ENCODE measurements around the gene EIF4G3.

- TF ChIP-seq ZFP3 (CRISPR knock-in tag; IDR thresholded peaks at IDR 0.05) (no peak), ZFP30 (CRISPR knock-in tag; IDR thresholded peaks at IDR 0.05) (no peak), CSRNP3 (CRISPR knock-in tag; IDR thresholded peaks at IDR 0.05) (no peak), POU6F1 (CRISPR knock-in tag; IDR thresholded peaks at IDR 0.05; ENCODE audit: borderline replicate concordance, low read depth) (no peak), ZNF565 (CRISPR knock-in tag; conservative IDR thresholded peaks at IDR 0.05; ENCODE audit: low read depth) (no peak), ISL1 (CRISPR knock-in tag; IDR thresholded peaks at IDR 0.05) (no peak), OSR1 (CRISPR knock-in tag; IDR thresholded peaks at IDR 0.05) (no peak), ARNTL (CRISPR knock-in tag; IDR thresholded peaks at IDR 0.05; ENCODE audit: borderline replicate concordance, low read depth) (no peak), TCF4 (CRISPR knock-in tag; IDR thresholded peaks at IDR 0.05; ENCODE audit: borderline replicate concordance) (no peak), BACH2 (CRISPR knock-in tag; IDR thresholded peaks at IDR 0.05; ENCODE audit: borderline replicate concordance) (no peak), CSDC2 (CRISPR knock-in tag; IDR thresholded peaks at IDR 0.05) (no peak), ZNF8 (CRISPR knock-in tag; IDR thresholded peaks at IDR 0.05) (no peak), ZNF70 (CRISPR knock-in tag; IDR thresholded peaks at IDR 0.05) (no peak)
Observed at GRCh38 chr1:21219674-21220073, 43.0 kb upstream of the EIF4G3 start.
